HPDE6-E6E7 (cell line): ENCODE results near the gene DNM2.
"Not testable (repeated sequence)": the region's sequence is repeated elsewhere in the genome, so short reads cannot be mapped to it uniquely, and the experiment has no call there.

Experiments
- DNase-seq: peaks from one replicate; pipeline ENCODE4 v3.0.0; 2011; ENCODE audit warnings: missing footprints; ENCODE audit errors: extremely low spot score

The DNM2 gene

GRCh38 chr19:10717356-10718204, at the start of gene DNM2:
TSS of gene DNM2 (plus strand) at chr19:10718079. CDS start at chr19:10718243, 164 bp downstream.
- peak; percentile 99 for DNase-seq

GRCh38 chr19:10669246-10669645, 48.6 kb upstream of the DNM2 start:
- no peak for DNase-seq

GRCh38 chr19:10670182-10670581, 47.7 kb upstream of the DNM2 start:
- DNase-seq = no peak

- no peak for DNase-seq
Measured at GRCh38 chr19:10670876-10671804, 46.7 kb upstream of the DNM2 start.

GRCh38 chr19:10671922-10672321, 46.0 kb upstream of the DNM2 start:
- not testable (repeated sequence) for DNase-seq

- not testable (repeated sequence) for DNase-seq
Measured at GRCh38 chr19:10675214-10675613, 42.7 kb upstream of the DNM2 start.

- no peak for DNase-seq
Measured at GRCh38 chr19:10677751-10678150, 40.1 kb upstream of the DNM2 start.

- DNase-seq = no peak
Measured at GRCh38 chr19:10678813-10679212, 39.1 kb upstream of the DNM2 start.

- no peak for DNase-seq
Measured at GRCh38 chr19:10679743-10680142, 38.1 kb upstream of the DNM2 start.

GRCh38 chr19:10680545-10681135, 37.2 kb upstream of the DNM2 start:
- no peak for DNase-seq

- no peak for DNase-seq
Measured at GRCh38 chr19:10681658-10682057, 36.2 kb upstream of the DNM2 start.

GRCh38 chr19:10682397-10683063, 35.3 kb upstream of the DNM2 start:
- no peak for DNase-seq

- DNase-seq = no peak
Measured at GRCh38 chr19:10683064-10683426, 34.8 kb upstream of the DNM2 start.

- DNase-seq = no peak
Measured at GRCh38 chr19:10683582-10683981, 34.3 kb upstream of the DNM2 start.

- no peak for DNase-seq
Measured at GRCh38 chr19:10685210-10685609, 32.7 kb upstream of the DNM2 start.

GRCh38 chr19:10686193-10686592, 31.7 kb upstream of the DNM2 start:
- DNase-seq = no peak

- no peak for DNase-seq
Measured at GRCh38 chr19:10686661-10687517, 31.0 kb upstream of the DNM2 start.

GRCh38 chr19:10687518-10688288, 30.2 kb upstream of the DNM2 start:
- no peak for DNase-seq

GRCh38 chr19:10688545-10689280, 29.2 kb upstream of the DNM2 start:
- no peak for DNase-seq
